Measurements from ENCODE around the gene KCNJ16.

Gene KCNJ16

DNA sequence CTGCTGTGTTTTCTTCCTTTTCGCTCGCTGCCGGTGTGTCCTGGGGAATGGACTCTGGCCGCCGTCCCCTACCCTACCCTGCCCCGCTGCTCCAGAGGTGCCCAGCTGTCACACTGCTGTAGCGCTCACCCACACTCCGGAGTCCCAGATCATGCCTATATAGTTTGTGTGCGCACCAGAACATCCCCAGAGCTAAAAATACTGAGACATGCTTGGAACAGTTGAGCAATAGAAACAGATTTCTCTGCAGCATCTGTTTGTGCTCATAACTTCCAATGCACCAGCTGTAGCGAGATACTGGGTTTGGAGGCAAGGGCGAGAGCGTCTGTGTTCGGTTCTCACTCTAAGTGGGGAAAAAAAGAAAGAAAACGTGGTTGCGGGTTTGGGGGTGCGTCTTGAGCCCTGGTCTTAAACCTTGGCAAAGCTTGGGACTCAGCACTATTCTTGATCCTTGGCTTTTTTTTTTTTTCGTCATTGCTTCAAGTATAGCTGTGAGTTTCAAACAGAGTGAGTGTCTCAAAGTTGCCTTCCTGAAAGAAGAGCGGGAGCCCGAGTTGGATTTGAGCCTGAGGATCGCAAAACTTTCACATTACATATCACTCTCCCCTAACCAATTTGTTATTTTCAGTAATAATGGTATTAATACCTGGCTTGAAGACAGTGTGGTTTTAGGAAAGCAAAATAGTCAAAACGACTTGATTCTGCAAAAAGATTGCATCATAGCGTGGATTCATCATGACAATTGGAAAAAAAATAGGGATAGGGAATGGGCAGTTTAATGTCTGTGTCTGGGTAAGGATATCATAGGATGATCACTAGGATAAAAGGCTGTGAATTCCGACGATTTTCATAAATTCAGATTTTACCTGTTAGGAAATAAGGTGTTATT lies 94.9 kb downstream of the KCNJ16 start:
- DNase-seq (ENCODE audit: low read depth, low spot score): peak; percentile 55

GRCh38 chr17:70171159-70171558 lies 96.1 kb downstream of the KCNJ16 start:
- DNase-seq (ENCODE audit: low read depth, low spot score): peak; percentile 31

- DNase-seq (ENCODE audit: low read depth, low spot score): no peak
Measured at GRCh38 chr17:70172449-70172848, 97.4 kb downstream of the KCNJ16 start.

DNA sequence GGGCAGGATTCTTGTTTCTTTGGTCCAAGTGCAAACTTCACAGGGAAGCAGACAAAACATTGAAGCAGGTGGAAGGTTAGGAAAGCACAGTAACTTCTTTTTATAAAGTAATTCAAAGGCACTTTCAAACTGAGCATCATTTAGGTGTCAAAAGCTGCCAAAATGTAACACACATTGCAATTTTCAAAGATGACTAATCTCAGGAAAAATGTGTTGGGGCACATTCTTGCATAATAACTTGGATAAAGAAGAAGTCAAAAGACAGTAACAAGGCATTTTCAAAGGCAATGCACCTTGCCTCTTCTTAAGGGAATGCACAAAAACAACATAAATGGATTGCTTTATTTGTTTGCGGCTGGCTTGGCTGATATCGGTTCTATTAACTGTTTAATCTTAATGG lies 97.9 kb downstream of the KCNJ16 start:
- peak; percentile 66 for DNase-seq (ENCODE audit: low read depth, low spot score)

- DNase-seq (ENCODE audit: low read depth, low spot score): no peak
Measured at GRCh38 chr17:70173681-70174080, 98.7 kb downstream of the KCNJ16 start.

- peak; percentile 53 for DNase-seq (ENCODE audit: low read depth, low spot score)
Measured at GRCh38 chr17:70181376-70181775, 106.4 kb downstream of the KCNJ16 start.

- no peak for DNase-seq (ENCODE audit: low read depth, low spot score)
Measured at GRCh38 chr17:70181866-70182265, 106.8 kb downstream of the KCNJ16 start.

- no peak for DNase-seq (ENCODE audit: low read depth, low spot score)
Measured at GRCh38 chr17:70183508-70183907, 108.5 kb downstream of the KCNJ16 start.

- no peak for DNase-seq (ENCODE audit: low read depth, low spot score)
Measured at GRCh38 chr17:70184207-70184606, 109.2 kb downstream of the KCNJ16 start.

DNA sequence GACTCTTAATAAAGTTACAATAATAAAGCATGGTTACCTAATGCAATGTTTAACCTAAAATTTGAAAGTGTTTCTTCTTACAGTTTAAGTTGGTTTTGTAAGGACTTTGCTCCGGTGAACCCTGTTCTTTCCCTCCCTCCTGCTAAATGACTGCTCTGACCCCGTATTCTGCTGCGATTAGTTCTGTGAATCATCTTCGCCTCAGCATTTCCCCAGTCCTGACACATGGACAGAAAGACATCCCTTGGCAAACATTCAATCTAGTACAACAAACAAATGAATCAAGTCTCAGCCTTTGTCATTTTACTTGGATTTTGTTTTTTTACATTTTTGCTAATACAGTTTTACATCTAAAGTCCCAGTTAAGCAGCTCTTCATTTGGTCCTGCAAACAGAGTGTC lies 109.7 kb downstream of the KCNJ16 start:
- DNase-seq (ENCODE audit: low read depth, low spot score): peak; percentile 39

Data from astrocyte of the hippocampus (primary cell).